Effector memory CD4-positive, alpha-beta T cell (primary cell): Measurements from ENCODE around the gene EXOSC5.
"Not testable (repeated sequence)": the region's sequence is repeated elsewhere in the genome, so short reads cannot be mapped to it uniquely, and the experiment has no call there.

Experiments
- DNase-seq, 3 donors: peaks; one replicate each; pipeline ENCODE4 v3.0.0-alpha.2; 2020
- H3K27ac ChIP-seq: 2 replicates; pipeline ENCODE4 v1.7.0; 2013; ENCODE audit warnings: mild to moderate bottlenecking, low read length, moderate library complexity; ENCODE audit not compliant: insufficient read depth, poor library complexity, severe bottlenecking
- H3K27me3 ChIP-seq: replicated peaks from 2 replicates; pipeline ENCODE4 v1.7.0; 2013; ENCODE audit warnings: mild to moderate bottlenecking, low read length; ENCODE audit not compliant: insufficient read depth, control insufficient read depth, poor library complexity, severe bottlenecking
- H3K36me3 ChIP-seq: 2 replicates; pipeline ENCODE4 v1.7.0; 2013; ENCODE audit warnings: mild to moderate bottlenecking, low read length, moderate library complexity; ENCODE audit not compliant: control insufficient read depth, insufficient read depth
- H3K4me1 ChIP-seq: 2 replicates; pipeline ENCODE4 v1.7.0; 2013; ENCODE audit warnings: low read length, mild to moderate bottlenecking; ENCODE audit not compliant: control insufficient read depth, insufficient read depth, poor library complexity, severe bottlenecking
- H3K4me3 ChIP-seq: 2 replicates; pipeline ENCODE4 v1.7.0; 2013; ENCODE audit warnings: low read length, low read depth, mild to moderate bottlenecking; ENCODE audit not compliant: insufficient read depth, poor library complexity, severe bottlenecking
- H3K9me3 ChIP-seq: 2 replicates; pipeline ENCODE4 v1.7.0; 2013; ENCODE audit warnings: mild to moderate bottlenecking, low read length, moderate library complexity; ENCODE audit not compliant: control insufficient read depth

The EXOSC5 gene

DNA sequence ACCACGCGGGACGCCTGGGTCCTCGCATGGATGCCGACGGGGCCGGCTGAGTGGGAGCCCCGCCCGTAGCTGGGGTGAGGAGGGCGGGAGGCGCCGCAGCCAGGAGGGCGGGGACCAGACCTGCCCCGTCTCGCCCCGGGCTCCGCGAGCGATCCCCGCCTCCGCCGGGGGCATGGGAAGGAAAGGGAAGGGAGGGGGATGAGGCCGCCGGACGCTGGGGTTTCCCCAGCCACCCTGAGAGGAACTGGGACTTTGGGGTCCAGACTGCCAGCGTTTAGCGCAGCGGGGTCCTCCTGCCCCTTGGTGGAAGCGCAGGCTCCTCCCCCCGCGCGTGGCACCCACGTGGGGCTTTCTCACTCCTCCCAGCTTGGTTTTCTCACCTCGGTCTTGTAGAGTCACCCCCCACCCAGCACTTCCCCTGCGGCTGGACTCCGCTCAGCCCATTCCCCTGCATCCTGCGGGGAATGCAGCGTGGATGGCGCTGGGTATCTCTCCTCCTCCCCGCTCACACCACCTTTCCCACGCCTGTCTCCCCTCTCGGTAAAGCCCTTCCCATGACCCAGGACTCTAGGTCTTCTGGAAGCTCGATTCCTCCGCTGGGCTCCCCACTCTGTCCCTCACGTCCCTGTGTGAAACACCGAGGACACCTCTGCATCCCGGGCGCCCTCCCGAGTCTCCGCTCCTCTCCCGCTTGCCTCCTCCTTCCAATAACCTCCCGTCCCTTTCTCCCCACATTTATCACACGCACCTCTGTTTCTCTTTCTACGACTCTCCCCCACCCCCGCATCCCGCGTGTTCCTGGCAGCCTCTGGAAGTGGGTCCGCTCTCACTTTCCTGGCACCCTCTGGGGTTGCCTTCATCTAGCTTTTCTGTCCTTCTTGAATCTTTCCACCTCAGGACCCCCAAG, 45.6 kb downstream of the EXOSC5 start:
- H3K9me3 ChIP-seq: no peaks in the 10 kb centered on the region
- H3K4me3 ChIP-seq: peak overlapping the region; percentile 99
- peaks cover 19% of the 10 kb centered on the region for H3K36me3 ChIP-seq
- H3K27ac ChIP-seq: peak overlapping the region; percentile 95
- no peaks in the 10 kb centered on the region for H3K27me3 ChIP-seq
- H3K4me1 ChIP-seq: peaks cover 50% of the 10 kb centered on the region
- DNase-seq: peak; percentile 86 to 90 (median 89)

DNA sequence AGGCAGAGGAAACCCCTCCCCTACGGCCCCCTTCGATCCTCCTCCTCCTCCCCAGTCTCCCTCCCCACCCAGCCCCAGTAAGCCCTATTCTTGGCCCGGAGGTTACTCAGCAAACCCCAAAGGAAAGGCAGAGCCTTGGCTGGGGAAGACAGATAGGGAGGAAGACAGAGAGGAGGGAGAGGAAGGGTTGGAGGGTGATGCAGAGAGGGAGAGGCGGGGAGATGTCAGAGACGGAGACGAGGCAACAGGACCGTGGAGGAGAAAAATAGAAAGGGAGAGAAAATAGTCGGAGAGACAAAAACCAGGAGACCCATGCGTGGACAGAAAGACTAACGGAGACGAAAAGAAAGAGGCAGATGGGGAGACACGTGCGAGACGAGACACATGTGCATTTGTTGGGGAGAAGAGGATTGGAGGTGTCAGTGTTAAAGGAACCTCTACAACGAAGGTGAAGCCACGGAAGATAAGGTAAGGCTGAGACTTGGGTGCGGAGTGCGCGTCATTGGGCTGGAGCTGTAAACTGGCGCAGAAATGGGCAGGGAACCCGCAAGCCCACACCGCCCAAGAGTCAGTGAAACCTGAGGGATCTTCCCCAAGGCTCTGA, 46.3 kb downstream of the EXOSC5 start:
- H3K27me3 ChIP-seq: no peaks in the 10 kb centered on the region
- no peak for DNase-seq
- peaks cover 27% of the 10 kb centered on the region for H3K36me3 ChIP-seq
- H3K9me3 ChIP-seq: no peaks in the 10 kb centered on the region
- peaks cover 42% of the 10 kb centered on the region for H3K4me1 ChIP-seq
- peak overlapping the region; percentile 99 for H3K4me3 ChIP-seq
- H3K27ac ChIP-seq: peak overlapping the region; percentile 95

DNA sequence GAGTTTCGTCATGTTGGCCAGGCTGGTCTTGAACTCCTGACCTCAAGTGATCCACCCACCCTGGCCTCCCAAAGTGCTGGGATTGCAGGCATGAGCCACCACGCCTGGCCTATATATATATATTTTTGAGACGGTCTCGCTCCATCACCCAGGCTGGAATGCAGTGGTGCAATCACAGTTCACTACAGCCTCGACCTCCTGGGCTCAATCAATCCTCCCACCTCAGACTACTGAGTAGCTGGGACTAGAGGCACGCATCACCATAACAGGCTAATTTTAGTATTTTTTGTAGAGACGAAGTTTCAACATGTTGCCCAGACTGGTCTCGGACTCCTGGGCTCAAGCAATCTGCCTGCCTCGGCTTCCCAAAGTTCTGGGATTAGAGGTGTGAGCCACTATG, 50.2 kb downstream of the EXOSC5 start:
- not testable (repeated sequence) for H3K27ac ChIP-seq, H3K9me3 ChIP-seq, H3K4me3 ChIP-seq, H3K27me3 ChIP-seq, DNase-seq
- Histone ChIP-seq H3K4me1 (peaks cover 44% of the 10 kb centered on the region), H3K36me3 (peaks cover 48% of the 10 kb centered on the region)

DNA sequence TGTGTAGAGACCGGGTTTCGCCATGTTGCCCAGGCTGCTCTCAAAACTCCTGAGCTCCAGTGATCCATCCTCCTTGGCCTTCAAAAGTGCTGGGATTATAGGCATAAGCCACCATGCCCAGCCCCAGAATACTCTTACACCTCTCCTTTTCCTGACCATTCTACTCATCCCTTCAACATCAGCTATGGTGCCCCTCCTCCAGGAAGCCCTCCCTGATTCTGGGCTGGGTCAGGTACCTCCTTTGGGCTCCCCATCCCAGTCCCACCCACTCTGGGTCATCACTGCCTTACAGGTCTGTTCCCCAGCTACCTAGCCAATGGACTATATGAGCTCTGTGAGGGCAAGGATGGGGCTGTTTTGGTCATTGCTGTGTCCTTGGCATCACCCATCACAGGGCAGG, 53.0 kb downstream of the EXOSC5 start:
- Histone ChIP-seq H3K27ac (peak overlapping the region; percentile 40), H3K9me3 (no peaks in the 10 kb centered on the region), H3K27me3 (no peaks in the 10 kb centered on the region), H3K4me1 (peaks cover 33% of the 10 kb centered on the region), H3K4me3 (no peak overlapping the region), H3K36me3 (peaks cover 72% of the 10 kb centered on the region)
- no peak for DNase-seq

DNA sequence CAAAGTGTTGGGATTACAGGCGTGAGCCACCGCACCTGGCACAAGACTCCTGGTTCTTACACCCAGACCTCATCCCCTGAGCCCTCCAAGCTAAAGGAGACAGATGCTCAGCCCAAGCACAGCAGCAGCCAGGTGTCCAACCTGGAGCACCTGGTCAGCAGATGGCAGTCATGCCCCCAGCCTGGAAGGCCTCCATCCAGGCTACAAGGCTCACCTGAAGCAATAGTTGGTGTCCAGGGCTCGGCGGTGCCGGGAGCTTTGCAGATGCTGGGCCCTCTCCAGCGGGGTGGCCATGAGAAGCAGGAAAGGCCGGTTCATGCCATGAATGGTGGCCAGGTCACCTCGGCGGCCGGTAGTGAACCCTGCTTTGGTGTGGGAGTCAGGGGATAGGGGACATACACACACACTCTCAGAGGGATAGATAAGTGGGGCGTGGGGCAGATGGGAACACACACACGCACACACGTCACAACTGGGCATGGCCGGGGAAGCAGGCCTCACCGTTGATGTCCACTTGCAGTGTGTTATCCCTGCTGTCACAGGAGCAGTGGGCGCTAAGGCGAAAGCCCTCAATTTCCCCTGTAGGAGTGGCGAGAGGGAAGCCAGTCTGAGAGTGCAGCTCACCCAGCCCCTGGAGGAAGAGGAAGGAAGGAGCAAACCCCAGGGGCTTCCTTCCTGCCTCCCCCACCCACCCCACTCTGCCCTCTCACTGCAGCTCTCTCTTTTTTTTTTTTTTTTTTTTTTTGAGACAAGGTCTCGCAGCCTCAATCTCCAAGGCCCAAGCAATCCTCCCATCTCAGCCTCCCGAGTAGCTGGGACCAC, 55.3 kb downstream of the EXOSC5 start:
- Histone ChIP-seq H3K9me3 (no peaks in the 10 kb centered on the region), H3K27ac (no peak overlapping the region), H3K4me3 (no peak overlapping the region), H3K36me3 (peaks cover 79% of the 10 kb centered on the region), H3K27me3 (no peaks in the 10 kb centered on the region), H3K4me1 (peaks cover 24% of the 10 kb centered on the region)
- DNase-seq: no peak

DNA sequence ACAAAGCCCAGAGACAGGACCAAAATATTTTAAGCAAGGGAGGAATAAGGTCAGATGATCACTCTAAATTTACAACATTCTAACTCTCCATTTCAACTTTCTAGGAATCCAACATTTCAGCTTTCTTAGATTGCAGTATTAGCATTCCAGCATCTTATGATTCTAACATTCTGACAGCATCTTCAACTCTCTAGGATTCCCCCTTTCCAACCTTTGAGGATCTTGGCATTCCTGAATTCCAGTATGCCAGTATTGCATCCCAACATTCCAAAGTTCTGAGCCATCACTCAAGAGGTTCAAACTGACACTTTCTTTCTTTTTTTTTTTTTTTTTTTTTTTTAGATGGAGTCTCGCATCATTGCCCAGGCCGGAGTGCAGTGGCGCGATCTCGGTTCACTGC, 57.2 kb downstream of the EXOSC5 start:
- Histone ChIP-seq H3K27ac (no peak overlapping the region), H3K9me3 (no peaks in the 10 kb centered on the region), H3K36me3 (peaks cover 80% of the 10 kb centered on the region), H3K4me3 (no peak overlapping the region), H3K4me1 (peaks cover 24% of the 10 kb centered on the region), H3K27me3 (no peaks in the 10 kb centered on the region)
- DNase-seq: no peak
